PC-3 (cell line): ENCODE data around the gene TTC24. TPM values are rescaled to one million over a fixed set of nuclear protein-coding genes. Genes with fewer than 3 reads are reported as not detected.

Experiments
- ATAC-seq: fragments of 200-7000 bp; cut with Tn5 transposase; 2 replicates; pipeline ENCODE4 v1.9.1; 2020; ENCODE audit warnings: mild to moderate bottlenecking, moderate library complexity
- BruUV-seq: library from RNA; stranded (reverse); fragments of 400-500 nt; replicated peaks from 2 replicates; lab custom pipeline; 2021; lab: Mats Ljungman, UMichigan
- CTCF ChIA-PET: fragments of 300-600 bp; sonication (Branson Sonifier 250); formaldehyde crosslinking; loops from one replicate; lab custom pipeline; 2022; ENCODE audit warnings: antibody characterized with exemption; lab: Charles Lee
- POLR2A ChIA-PET: fragments of 300-600 bp; sonication (Branson Sonifier 250); formaldehyde crosslinking; loops from one replicate; lab custom pipeline; 2022; ENCODE audit warnings: antibody characterized with exemption; ENCODE audit not compliant: unreplicated experiment; lab: Charles Lee
- DNase-seq: peaks from one replicate; pipeline ENCODE4 v3.0.0-alpha.2; 2015
- H2AFZ ChIP-seq: fragments of 300-600 bp; sonication (generic); 2 replicates; pipeline ENCODE4 v1.6.0; 2016; ENCODE audit warnings: antibody characterized with exemption, low read length
- H3F3A ChIP-seq: fragments of 300-600 bp; sonication (generic); one replicate; pipeline ENCODE4 v1.6.0; 2017; ENCODE audit warnings: antibody characterized with exemption, low read length, control low read depth, mild to moderate bottlenecking; ENCODE audit not compliant: unreplicated experiment
- H3K27ac ChIP-seq: fragments of 300-600 bp; sonication (generic); 2 replicates; pipeline ENCODE4 v1.5.1; 2016; ENCODE audit warnings: mild to moderate bottlenecking, low read length
- H3K27me3 ChIP-seq: fragments of 300-600 bp; sonication (generic); 2 replicates; pipeline ENCODE4 v1.6.1; 2016; ENCODE audit warnings: low read length, mixed read lengths
- H3K36me3 ChIP-seq: fragments of 300-600 bp; sonication (generic); 2 replicates; pipeline ENCODE4 v1.6.1; 2016; ENCODE audit warnings: low read depth, mixed run types, low read length, mixed read lengths
- H3K4me1 ChIP-seq: fragments of 300-600 bp; sonication (generic); 2 replicates; pipeline ENCODE4 v1.5.1; 2016; ENCODE audit warnings: low read length; ENCODE audit not compliant: insufficient read depth
- H3K4me2 ChIP-seq: fragments of 300-600 bp; sonication (generic); 2 replicates; pipeline ENCODE4 v1.6.0; 2016; ENCODE audit warnings: low read length
- H3K4me3 ChIP-seq: fragments of 300-600 bp; sonication (generic); 2 replicates; pipeline ENCODE4 v1.5.1; 2016; ENCODE audit warnings: mild to moderate bottlenecking, low read length, mixed read lengths
- H3K79me2 ChIP-seq: fragments of 300-600 bp; sonication (generic); 2 replicates; pipeline ENCODE4 v1.6.1; 2017; ENCODE audit warnings: low read length, mixed read lengths
- H3K9ac ChIP-seq: fragments of 300-600 bp; sonication (generic); 2 replicates; pipeline ENCODE4 v1.6.0; 2016; ENCODE audit warnings: mild to moderate bottlenecking, low read length
- H3K9me2 ChIP-seq: fragments of 300-600 bp; sonication (generic); replicated peaks from 2 replicates; pipeline ENCODE4 v1.6.1; 2016; ENCODE audit warnings: mixed run types, low read length, mixed read lengths
- H3K9me3 ChIP-seq: fragments of 300-600 bp; sonication (generic); 2 replicates; pipeline ENCODE4 v1.6.1; 2016; ENCODE audit warnings: low read length, mixed read lengths
- H4K20me1 ChIP-seq: fragments of 300-600 bp; sonication (generic); 2 replicates; pipeline ENCODE4 v1.6.1; 2016; ENCODE audit warnings: low read length, mixed read lengths
- EZH2 ChIP-seq: fragments of 300-600 bp; sonication (generic); IDR thresholded peaks from one replicate; pipeline ENCODE4 v1.6.1; 2017; ENCODE audit warnings: antibody characterized with exemption, mild to moderate bottlenecking, low read length; ENCODE audit not compliant: unreplicated experiment
- EZH2phosphoT487 ChIP-seq: fragments of 300-600 bp; sonication (generic); IDR thresholded peaks from 2 replicates; pipeline ENCODE4 v1.6.1; 2018; ENCODE audit warnings: mild to moderate bottlenecking, antibody characterized with exemption, low read length, borderline replicate concordance
- intact Hi-C: fragments of 100-400 bp; cut with micrococcal nuclease; formaldehyde crosslinking; loops from 2 replicates; pipeline ENCODE4 v1.9.0; 2023
- total RNA-seq: library from RNA; depleted of rRNA; stranded (reverse); fragments of >200 nt; gene quantifications from 2 replicates; pipeline ENCODE4 v1.2.3, GENCODE V29; 2014
- TF ChIP-seq, protein P1 (sequence below): fragments of 300-600 bp; sonication (generic); conservative IDR thresholded peaks from 2 replicates; pipeline ENCODE4 v1.5.1; 2017; ENCODE audit warnings: antibody characterized with exemption, low read depth, mild to moderate bottlenecking, low read length

TTC24 gene
- total RNA-seq, 1 experiment from 2014 or later = not detected

DNA sequence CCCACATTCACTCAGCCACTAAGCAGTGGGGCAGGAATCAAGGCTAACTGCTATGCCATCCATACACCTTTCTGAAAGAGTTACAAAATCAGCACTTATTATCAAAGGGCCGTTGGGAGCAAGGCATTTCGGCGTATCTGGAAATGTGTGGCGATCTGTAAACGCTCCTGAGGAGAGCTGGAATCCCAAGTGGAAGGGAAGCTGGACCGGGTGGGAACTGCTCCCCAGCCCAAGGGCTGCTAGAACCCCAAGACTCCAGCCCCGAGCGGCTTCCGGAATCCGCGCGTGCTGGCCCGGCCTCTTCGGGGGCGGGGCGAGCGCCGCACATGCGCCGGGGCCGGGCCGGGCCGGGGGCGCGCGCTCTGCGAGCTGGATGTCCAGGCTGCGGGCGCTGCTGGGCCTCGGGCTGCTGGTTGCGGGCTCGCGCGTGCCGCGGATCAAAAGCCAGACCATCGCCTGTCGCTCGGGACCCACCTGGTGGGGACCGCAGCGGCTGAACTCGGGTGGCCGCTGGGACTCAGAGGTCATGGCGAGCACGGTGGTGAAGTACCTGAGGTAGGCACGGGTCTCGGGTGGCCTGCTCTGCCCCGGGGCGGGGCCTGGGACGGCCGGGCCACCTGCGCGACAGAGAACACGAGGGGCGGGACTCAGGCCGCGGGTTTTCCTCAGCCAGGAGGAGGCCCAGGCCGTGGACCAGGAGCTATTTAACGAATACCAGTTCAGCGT, 12.1 kb downstream of the TTC24 start, which contains the start of gene NAXE:
NAXE (plus strand) TSS at position 345 of the 726 bp plus-strand sequence; CDS start at position 374, 29 bp downstream.
- Histone ChIP-seq H3K27me3 (no peaks in the 10 kb centered on the region), H3K9me3 (no peaks in the 10 kb centered on the region), H4K20me1 (no peaks in the 10 kb centered on the region), H2AFZ (peak within 1 kb of the TSS; percentile 95), H3F3A (no peaks in the 10 kb centered on the region), H3K4me2 (peak within 1 kb of the TSS; percentile 92), H3K27ac (no peak within 1 kb of the TSS; the same call in 1 of the 2 replicates), H3K79me2 (peaks cover 13% of the 10 kb centered on the region), H3K9me2 (no peaks in the 10 kb centered on the region), H3K9ac (peak within 1 kb of the TSS; percentile 80), H3K4me1 (peaks cover 16% of the 10 kb centered on the region), H3K4me3 (peak within 1 kb of the TSS; percentile 74), H3K36me3 (peaks cover 31% of the 10 kb centered on the region)
- peak; percentile 71 for DNase-seq
- BruUV-seq = no TSS peak
- peak; percentile 93 for ATAC-seq
- ChIA-PET POLR2A (interaction anchor here (0.5 to 0.6 kb wide), 3 partner anchors 91 to 134 kb away, joined by 3 to 4 read pairs (median 3); partner anchors contain the start of gene MEF2D), CTCF (interaction anchor here (0.5 to 0.8 kb wide), 3 partner anchors 30 to 206 kb away, joined by 3 to 6 read pairs (median 4); no protein-coding TSS in a partner anchor)
- intact Hi-C loops = no loop called here
- TF ChIP-seq EZH2 = no peak
- TF ChIP-seq EZH2phosphoT487 = no peak
- TF ChIP-seq, protein P1, sequence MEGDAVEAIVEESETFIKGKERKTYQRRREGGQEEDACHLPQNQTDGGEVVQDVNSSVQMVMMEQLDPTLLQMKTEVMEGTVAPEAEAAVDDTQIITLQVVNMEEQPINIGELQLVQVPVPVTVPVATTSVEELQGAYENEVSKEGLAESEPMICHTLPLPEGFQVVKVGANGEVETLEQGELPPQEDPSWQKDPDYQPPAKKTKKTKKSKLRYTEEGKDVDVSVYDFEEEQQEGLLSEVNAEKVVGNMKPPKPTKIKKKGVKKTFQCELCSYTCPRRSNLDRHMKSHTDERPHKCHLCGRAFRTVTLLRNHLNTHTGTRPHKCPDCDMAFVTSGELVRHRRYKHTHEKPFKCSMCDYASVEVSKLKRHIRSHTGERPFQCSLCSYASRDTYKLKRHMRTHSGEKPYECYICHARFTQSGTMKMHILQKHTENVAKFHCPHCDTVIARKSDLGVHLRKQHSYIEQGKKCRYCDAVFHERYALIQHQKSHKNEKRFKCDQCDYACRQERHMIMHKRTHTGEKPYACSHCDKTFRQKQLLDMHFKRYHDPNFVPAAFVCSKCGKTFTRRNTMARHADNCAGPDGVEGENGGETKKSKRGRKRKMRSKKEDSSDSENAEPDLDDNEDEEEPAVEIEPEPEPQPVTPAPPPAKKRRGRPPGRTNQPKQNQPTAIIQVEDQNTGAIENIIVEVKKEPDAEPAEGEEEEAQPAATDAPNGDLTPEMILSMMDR = no peak

DNA sequence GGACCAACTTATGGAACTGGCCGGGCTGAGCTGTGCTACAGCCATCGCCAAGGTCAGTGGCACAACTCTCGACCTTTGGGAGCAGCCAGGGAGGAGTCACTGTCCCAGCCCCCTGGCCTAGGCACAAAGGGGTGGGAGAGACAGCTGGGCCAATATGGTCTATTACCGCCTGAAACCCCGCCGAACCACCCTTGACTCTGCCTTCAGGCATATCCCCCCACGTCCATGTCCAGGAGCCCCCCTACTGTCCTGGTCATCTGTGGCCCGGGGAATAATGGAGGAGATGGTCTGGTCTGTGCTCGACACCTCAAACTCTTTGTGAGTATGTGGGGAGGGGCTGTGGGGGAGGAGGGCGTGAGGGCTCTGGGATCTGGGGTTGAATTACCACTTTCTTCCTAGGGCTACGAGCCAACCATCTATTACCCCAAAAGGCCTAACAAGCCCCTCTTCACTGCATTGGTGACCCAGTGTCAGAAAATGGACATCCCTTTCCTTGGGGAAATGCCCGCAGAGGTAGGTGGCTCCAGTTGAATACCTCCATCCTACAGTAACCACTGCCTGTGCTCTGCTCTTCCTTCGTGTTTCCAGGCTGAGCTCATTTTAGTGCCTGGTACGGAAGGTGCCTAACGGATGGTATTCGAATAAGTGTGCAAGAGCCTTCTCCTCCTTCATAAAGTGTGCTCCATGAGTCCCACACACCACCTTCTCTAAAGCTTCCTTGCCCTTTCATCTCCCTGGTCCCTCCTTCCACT, 12.8 kb downstream of the TTC24 start:
- peak; percentile 24 for DNase-seq

More for the DNA sequence above, 12.8 kb downstream of the TTC24 start:
- TF ChIP-seq EZH2phosphoT487 (no peak), EZH2 (no peak)
- TF ChIP-seq, protein P1 = no peak
- CTCF ChIA-PET = interaction anchor here (0.5 to 0.6 kb wide), 2 partner anchors 29 to 207 kb away, joined by 3 to 6 read pairs; no protein-coding TSS in a partner anchor
- ATAC-seq = no peak; the same call in 1 of the 2 replicates
- H3K36me3 ChIP-seq = peaks cover 38% of the 10 kb centered on the region
- peaks cover 13% of the 10 kb centered on the region for H3K79me2 ChIP-seq
- H2AFZ ChIP-seq = peak overlapping the region; percentile 95
- no peaks in the 10 kb centered on the region for H3K9me3 ChIP-seq
- H3K9ac ChIP-seq = peak overlapping the region; percentile 80
- H3K4me2 ChIP-seq = peak overlapping the region; percentile 92
- POLR2A ChIA-PET = interaction anchor here (0.6 kb wide), 1 partner anchor 127 kb away, joined by 3 read pairs; no protein-coding TSS in a partner anchor
- intact Hi-C loops = no loop called here
- no peaks in the 10 kb centered on the region for H3K9me2 ChIP-seq
- TSS peak; percentile 46 for BruUV-seq
- H3K4me1 ChIP-seq = peaks cover 16% of the 10 kb centered on the region
- no peaks in the 10 kb centered on the region for H3F3A ChIP-seq
- H3K27ac ChIP-seq = no peak overlapping the region; the same call in 1 of the 2 replicates
- no peaks in the 10 kb centered on the region for H3K27me3 ChIP-seq
- H3K4me3 ChIP-seq = peak overlapping the region; percentile 74
- H4K20me1 ChIP-seq = no peaks in the 10 kb centered on the region
